A204.1 (cell line): ENCODE measurements around the gene CSDE1.

Experiments
- FAIRE-seq: peaks from 2 replicates; lab custom pipeline; 2012; peaks lifted over from hg19 to GRCh38; lab: Jason Lieb, UNC

The CSDE1 gene

DNA sequence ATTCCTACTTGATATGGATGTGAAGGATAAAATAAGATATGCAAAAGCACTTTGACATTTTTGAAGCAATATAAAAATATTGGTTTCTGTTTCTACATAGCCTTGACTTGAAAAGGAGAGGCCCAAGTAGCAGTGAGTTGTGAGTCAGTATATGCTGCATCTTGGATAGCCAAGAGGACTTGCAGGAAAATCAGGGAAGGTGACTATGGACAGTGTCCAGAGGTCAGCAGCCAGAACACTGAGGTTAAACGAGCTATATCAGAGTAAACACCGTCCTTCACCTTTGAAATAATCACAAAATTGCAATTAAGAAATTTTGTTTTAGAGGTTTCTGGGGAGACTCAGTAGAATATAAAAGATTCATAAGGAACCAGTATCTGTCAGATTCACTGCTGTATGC, 55.9 kb downstream of the CSDE1 start:
- no peak for FAIRE-seq

GRCh38 chr1:114700036-114700600, 57.7 kb downstream of the CSDE1 start:
- no peak for FAIRE-seq

- FAIRE-seq = no peak
These were observed 61.0 kb downstream of the CSDE1 start for GRCh38 chr1:114696810-114697209.

DNA sequence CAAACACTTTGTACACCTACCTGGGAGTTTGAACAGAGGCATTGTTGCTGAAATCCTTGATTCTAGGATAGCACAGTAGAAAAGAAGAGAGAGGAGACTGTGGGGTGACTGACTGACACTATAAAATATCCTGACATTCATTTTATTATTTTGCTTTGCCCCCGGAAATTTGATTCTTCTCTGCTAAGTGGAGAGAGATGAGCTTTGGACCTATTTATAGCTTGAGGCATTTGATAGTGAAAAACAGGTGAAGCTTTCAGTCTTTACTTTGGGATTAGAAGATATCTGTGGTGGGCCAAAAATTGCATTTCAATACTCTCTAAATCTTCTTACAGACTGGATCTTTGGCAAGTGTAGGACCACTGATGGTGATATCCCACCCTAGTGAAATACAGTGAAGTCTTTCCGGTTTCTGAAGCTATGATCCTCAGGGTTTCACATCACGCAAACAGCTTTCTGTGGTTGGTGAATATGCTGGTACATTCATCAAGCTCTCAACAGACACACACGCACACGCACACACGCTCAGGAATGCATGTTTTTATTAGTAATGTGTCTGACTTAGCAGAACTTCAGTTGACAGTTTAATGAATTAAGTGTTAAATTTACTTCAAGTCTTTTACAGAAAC, 62.2 kb downstream of the CSDE1 start, which contains the start of gene AMPD1:
Gene AMPD1, minus strand, starts transcription at position 117 of the 629 bp plus-strand sequence. Its CDS starts 75 bp downstream, at position 42.
- no peak for FAIRE-seq

DNA sequence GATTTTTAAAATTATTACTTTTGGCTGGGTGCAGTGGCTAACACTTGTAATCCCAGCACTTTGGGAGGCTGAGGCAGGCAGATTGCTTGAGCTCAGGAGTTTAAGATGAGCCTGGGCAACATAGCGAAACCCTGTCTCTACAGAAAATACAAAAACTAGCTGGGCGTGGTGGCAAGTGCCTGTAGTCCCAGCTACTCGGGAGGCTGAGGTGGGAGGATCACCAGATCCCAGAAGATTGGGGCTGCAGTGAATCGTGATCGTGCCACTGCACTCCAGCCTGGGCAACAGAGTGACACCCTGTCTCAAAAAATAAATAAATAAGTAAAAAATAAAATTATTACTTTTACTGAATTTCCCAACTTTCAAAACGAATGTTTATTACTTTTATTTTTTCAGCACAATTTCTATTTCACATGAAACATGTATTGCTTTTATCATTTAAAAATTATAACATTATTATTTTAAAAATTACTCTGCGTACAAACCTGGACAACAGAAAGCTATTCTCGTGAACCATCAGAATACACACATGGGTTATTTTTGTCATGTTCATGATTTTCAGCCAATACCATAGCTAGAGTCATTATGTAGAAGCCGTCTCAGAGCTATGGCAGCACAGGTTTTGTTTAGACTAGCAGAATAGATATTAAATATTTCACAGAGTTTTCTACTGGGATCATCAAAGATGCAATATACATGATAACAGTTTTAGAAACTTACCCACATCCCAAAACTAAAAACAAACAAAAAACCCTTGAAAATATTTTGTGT, 63.1 kb downstream of the CSDE1 start:
- no peak for FAIRE-seq

- no peak for FAIRE-seq
These were observed 64.8 kb downstream of the CSDE1 start for GRCh38 chr1:114692947-114693346.

GRCh38 chr1:114691061-114691460, 66.7 kb downstream of the CSDE1 start:
- FAIRE-seq = no peak

DNA sequence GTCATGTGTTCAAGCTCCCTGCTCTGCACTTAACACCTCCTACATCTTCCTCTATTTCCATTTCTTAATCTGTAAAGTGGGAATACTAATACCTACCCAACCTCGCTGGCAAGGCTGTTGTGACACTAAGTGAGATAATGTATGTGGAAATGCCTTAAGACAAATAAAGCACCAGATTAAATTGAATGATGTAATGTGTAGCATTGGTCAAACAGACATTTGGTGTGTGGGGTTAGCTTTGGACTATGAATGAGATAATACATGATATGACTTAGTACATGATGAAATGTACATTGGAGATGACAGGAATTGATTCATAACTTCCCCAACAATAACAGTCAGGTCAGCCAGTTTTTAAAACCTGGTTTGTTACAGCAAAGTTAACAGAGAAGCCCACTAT, 67.6 kb downstream of the CSDE1 start:
- no peak for FAIRE-seq

DNA sequence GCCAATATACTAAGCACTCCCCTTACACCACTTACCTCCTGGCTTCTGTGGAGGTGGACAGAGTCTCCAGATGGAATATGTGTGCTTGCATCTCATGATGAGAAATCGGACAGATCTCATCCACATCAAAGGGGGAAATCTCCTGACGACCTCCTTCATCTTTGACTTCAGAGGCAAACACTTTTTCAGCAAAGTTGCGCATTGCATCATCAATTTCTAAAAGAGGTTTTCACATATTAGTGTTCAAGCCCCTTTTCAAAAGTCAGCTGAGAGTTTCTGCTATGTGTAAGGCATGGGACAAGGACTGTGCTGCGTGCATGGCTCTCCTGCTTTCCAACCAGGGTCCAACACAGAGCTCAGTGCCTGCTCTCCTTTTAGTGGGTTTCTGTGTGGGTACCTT, 69.3 kb downstream of the CSDE1 start:
- FAIRE-seq = no peak

DNA sequence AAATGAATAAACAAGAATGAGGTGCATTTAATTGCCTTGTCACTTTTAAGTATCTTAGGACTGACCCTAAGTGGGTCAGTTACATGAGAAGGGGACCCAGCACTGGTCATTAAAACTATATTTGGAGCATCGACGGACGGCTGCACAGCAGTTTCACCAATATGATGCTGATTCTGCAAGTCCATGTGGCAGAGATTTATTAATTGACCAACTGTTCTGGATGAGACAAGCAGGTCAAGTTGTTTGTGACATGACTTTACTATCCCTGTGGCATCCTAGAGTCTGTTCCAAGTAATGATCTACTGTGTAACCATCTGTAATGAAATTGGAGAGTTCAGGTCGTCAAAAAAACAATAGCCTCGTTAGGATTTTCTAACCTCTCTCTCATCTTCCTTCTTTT, 71.9 kb downstream of the CSDE1 start:
- FAIRE-seq = no peak

DNA sequence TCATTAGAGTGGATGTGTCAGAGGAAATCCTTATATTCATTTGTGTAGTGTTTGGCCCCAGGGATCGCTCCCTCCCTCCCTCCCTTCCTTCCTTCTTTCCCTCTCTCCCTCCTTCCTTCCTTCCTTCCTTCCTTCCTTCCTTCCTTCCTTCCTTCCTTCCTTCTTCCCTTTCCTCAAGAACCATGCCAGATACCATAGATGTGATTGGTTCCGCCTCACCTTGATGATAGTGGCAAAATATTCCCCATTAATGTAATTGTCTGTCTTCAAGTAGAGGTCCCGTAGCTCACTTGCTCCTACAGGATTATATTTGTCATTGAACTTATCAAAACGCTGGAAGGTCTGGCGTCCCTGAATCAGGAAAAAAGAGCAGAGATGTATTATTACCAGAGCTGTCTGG, 80.1 kb downstream of the CSDE1 start:
- FAIRE-seq = no peak

- no peak for FAIRE-seq
These were observed 81.7 kb downstream of the CSDE1 start for GRCh38 chr1:114676115-114676514.

DNA sequence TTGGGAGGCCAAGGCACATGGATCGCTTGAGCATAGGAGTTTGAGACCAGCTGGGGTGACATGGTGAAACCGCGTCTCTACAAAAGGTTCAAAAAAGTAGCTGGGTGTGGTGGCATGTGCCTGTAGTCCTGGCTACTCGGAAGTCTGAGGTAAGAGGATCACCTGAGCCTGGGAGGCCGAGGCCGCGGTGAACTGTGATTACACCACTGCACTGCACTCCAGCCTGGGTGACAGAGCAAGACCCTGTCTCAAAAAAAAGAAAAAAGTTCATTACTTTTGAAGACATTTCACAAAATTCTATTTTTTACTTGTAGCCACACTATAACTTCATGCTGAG, 85.9 kb downstream of the CSDE1 start:
- FAIRE-seq = no peak

GRCh38 chr1:114671011-114671938, 86.5 kb downstream of the CSDE1 start:
- peak; percentile 90 for FAIRE-seq

DNA sequence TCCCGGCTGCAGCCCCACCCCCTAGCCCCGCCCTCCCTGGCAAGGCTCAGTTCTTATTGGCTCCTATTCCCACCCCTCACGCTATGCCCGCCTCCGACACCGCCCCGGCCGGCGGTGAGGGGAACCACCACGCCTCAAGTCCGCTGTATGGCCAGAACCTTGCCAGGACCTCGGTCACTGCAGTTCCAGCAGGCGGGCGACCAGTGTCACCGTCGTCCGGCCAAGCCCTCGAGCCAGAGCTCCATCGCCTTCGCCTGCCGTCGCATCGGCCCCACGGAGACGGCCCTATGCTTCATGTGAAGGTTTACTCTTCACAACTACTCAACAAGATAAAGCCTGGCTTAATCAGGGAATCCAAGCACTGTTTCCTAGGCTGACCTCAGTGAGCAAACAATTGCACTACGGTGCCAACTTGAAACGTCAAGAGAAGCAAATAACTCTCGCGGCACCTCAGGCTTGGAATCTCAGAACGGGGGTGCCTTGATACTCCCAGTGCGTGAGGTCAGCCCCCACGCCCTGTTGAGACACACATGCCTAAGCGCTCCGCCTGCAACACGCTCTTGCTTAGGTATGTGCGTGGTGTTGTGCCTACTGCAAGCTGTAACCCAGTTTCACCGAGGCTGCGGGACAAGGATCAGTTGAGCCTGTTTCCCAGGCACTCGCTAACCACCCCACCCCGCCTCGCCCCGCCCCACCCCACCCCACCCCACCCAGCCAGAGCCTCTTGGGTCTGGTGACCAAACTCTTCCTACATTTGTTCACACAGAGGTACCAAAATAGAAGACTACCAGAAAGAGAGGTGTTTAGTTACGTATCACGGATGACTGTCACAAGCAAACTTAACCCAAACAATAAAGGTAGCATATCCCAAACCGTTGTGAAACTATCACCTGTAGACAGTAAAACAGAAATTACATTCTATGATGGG, 87.4 kb downstream of the CSDE1 start:
- no peak for FAIRE-seq

GRCh38 chr1:114669562-114670082, 88.2 kb downstream of the CSDE1 start, which contains the start of gene DENND2C:
DENND2C (minus strand) TSS chr1:114670049; CDS start chr1:114625984, 44,065 bp downstream.
- no peak for FAIRE-seq

GRCh38 chr1:114668784-114669561, 88.8 kb downstream of the CSDE1 start:
- no peak for FAIRE-seq

DNA sequence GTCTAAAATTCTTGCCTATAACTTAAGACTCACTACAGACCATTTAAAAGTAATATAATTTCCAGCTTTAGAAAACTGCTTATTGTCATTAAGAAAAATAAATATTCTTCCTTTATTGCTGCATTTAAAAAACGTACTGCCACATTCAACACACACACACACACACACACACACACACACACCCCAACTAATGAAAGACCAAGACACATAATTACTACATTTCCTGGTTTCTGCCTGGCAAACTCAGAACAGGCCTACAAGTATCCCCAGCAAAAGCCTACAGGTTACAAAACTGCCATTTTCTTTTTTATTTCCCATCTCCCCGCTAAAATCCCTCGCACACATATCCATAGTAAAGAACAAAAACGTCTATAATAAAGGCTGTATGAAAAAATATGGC, 89.4 kb downstream of the CSDE1 start:
- no peak for FAIRE-seq

GRCh38 chr1:114666954-114667353, 90.8 kb downstream of the CSDE1 start:
- no peak for FAIRE-seq
